SK-N-SH (cell line): ENCODE measurements around the gene ANKS1B. TPM values are rescaled to one million over a fixed set of nuclear protein-coding genes. Genes with fewer than 3 reads are reported as not detected.

Experiments
- CTCF ChIA-PET: fragments of 300-600, 350-600 bp; formaldehyde crosslinking; extraction: SDS; loops from one replicate; lab custom pipeline; 2021; lab: Yijun Ruan, JAX
- POLR2A ChIA-PET: fragments of 350-600 bp; sonication (Branson Sonifier 250); formaldehyde crosslinking; extraction: SDS; loops from one replicate; lab custom pipeline; 2020; ENCODE audit warnings: antibody characterized with exemption, inconsistent platforms; lab: Yijun Ruan, JAX
- DNase-seq: peaks from one replicate; pipeline ENCODE4 v3.0.0; 2012
- H2AFZ ChIP-seq: fragments of 200-600 bp; sonication (generic); 2 replicates; pipeline ENCODE4 v1.8.1; 2016; ENCODE audit warnings: antibody characterized with exemption, mild to moderate bottlenecking, low read depth
- H3F3A ChIP-seq: fragments of 200-600 bp; sonication (generic); replicated peaks from 2 replicates; pipeline ENCODE3; 2016; ENCODE audit warnings: antibody characterized with exemption, mild to moderate bottlenecking; ENCODE audit not compliant: insufficient read depth
- H3K27ac ChIP-seq, 2 experiments: fragments of 200-500 bp in 1 of 2; fragments of 200-600 bp in 1 of 2; sonication (Bioruptor generic) in 1 of 2; sonication (generic), shearing (Covaris generic) in 1 of 2; 2 replicates each; pipeline versions ENCODE4 v1.5.1 to v1.6.1; 2014 to 2016; ENCODE audit warnings: low read depth in 2 of 2, inconsistent platforms in 1 of 2, low read length in 1 of 2, mild to moderate bottlenecking in 1 of 2, mixed read lengths in 1 of 2
- H3K27me3 ChIP-seq: fragments of 200-600 bp; sonication (generic), shearing (Covaris generic); 2 replicates; pipeline ENCODE4 v1.6.1; 2016; ENCODE audit warnings: mixed run types; ENCODE audit not compliant: insufficient read depth
- H3K36me3 ChIP-seq, 2 experiments: fragments of 200-500 bp in 1 of 2; fragments of 200-600 bp in 1 of 2; sonication (Bioruptor generic) in 1 of 2; sonication (generic) in 1 of 2; replicated peaks in 1 of 2; 2 replicates each; pipeline versions ENCODE3 to v1.5.1; 2014 to 2016; ENCODE audit warnings: low read length in 1 of 2, mild to moderate bottlenecking in 1 of 2; ENCODE audit not compliant: insufficient read depth in 2 of 2, control insufficient read depth in 1 of 2
- H3K4me1 ChIP-seq, 2 experiments: fragments of 200-500 bp in 1 of 2; fragments of 200-600 bp in 1 of 2; sonication (Bioruptor generic) in 1 of 2; sonication (generic), shearing (Covaris generic) in 1 of 2; 2 replicates each; pipeline versions ENCODE4 v1.5.1 to v1.6.1; 2014 to 2016; ENCODE audit warnings: low read depth in 1 of 2, low read length in 1 of 2, mixed run types in 1 of 2; ENCODE audit not compliant: insufficient read depth in 2 of 2, control insufficient read depth in 1 of 2
- H3K4me2 ChIP-seq: fragments of 200-600 bp; sonication (generic), shearing (Covaris generic); 2 replicates; pipeline ENCODE4 v1.6.1; 2017; ENCODE audit warnings: mixed run types
- H3K4me3 ChIP-seq, 2 experiments: fragments of 200-500 bp in 1 of 2; fragments of 200-600 bp in 1 of 2; sonication (Bioruptor generic) in 1 of 2; sonication (generic), shearing (Covaris generic) in 1 of 2; 2 replicates each; pipeline versions ENCODE4 v1.5.1 to v1.8.1; 2014 to 2016; ENCODE audit warnings: low read depth in 2 of 2, inconsistent platforms in 1 of 2, low read length in 1 of 2, mild to moderate bottlenecking in 1 of 2, mixed read lengths in 1 of 2, moderate library complexity in 1 of 2
- H3K79me2 ChIP-seq: fragments of 200-600 bp; sonication (generic); 2 replicates; pipeline ENCODE4 v1.8.1; 2017; ENCODE audit warnings: mild to moderate bottlenecking; ENCODE audit not compliant: insufficient read depth
- H3K9ac ChIP-seq: fragments of 200-600 bp; sonication (generic); 2 replicates; pipeline ENCODE4 v1.6.1; 2017; ENCODE audit warnings: mixed run types
- H3K9me2 ChIP-seq: fragments of 200-600 bp; sonication (generic); 2 replicates; pipeline ENCODE4 v1.6.1; 2017; ENCODE audit warnings: mixed run types
- H3K9me3 ChIP-seq: fragments of 200-600 bp; sonication (generic); 2 replicates; pipeline ENCODE4 v1.6.1; 2017; ENCODE audit warnings: mixed run types, mild to moderate bottlenecking, moderate library complexity
- H4K20me1 ChIP-seq: fragments of 200-600 bp; sonication (generic); 2 replicates; pipeline ENCODE4 v1.6.1; 2017; ENCODE audit warnings: mild to moderate bottlenecking, mixed run types; ENCODE audit not compliant: insufficient read depth
- CTCF ChIP-seq: fragments of 200-600 bp; sonication (generic); IDR thresholded peaks from 2 replicates; pipeline ENCODE4 v1.6.1; 2017; ENCODE audit warnings: antibody characterized with exemption, mild to moderate bottlenecking, moderate library complexity
- FOSL2 ChIP-seq: IDR thresholded peaks from 2 replicates; pipeline ENCODE4 v1.4.0; 2012; ENCODE audit warnings: low read depth, mild to moderate bottlenecking, moderate library complexity, borderline replicate concordance
- JUND ChIP-seq: IDR thresholded peaks from 2 replicates; pipeline ENCODE4 v1.4.0; 2012
- MAX ChIP-seq: IDR thresholded peaks from 2 replicates; pipeline ENCODE4 v1.4.0; 2012; ENCODE audit warnings: low read depth
- MEF2A ChIP-seq: IDR thresholded peaks from 2 replicates; pipeline ENCODE4 v1.4.0; 2012; ENCODE audit warnings: low read depth, borderline replicate concordance
- NRF1 ChIP-seq: IDR thresholded peaks from 2 replicates; pipeline ENCODE4 v1.6.1; 2012; ENCODE audit warnings: low read depth, mild to moderate bottlenecking, low read length
- RAD21 ChIP-seq: IDR thresholded peaks from 2 replicates; pipeline ENCODE4 v1.6.1; 2012; ENCODE audit warnings: mild to moderate bottlenecking, low read length
- RFX5 ChIP-seq: IDR thresholded peaks from 2 replicates; pipeline ENCODE4 v1.6.1; 2012; ENCODE audit warnings: mild to moderate bottlenecking, improper control_type of control experiment, low read length
- SMC3 ChIP-seq: IDR thresholded peaks from 2 replicates; pipeline ENCODE4 v1.6.1; 2012; ENCODE audit warnings: low read depth, low read length, improper control_type of control experiment
- ZBTB33 ChIP-seq: IDR thresholded peaks from 2 replicates; pipeline ENCODE4 v1.4.0; 2012; ENCODE audit warnings: low read depth, borderline replicate concordance
- WGBS: methylation state at CpG from one replicate; pipeline ENCODE4 v1.1.6; 2017; ENCODE audit warnings: low lambda C conversion rate; 5-methylcytosine and 5-hydroxymethylcytosine counted together
- polyA plus RNA-seq, 3 experiments: library from polyadenylated mRNA; depleted of rRNA; stranded (reverse); fragments of >200 nt; gene quantifications; 2 replicates each; pipeline ENCODE4 v1.2.3, GENCODE V29; 2012

ANKS1B gene
- polyA plus RNA-seq, 1 of the 3 experiments (the other 2 are of a cell fraction), result 1.8 TPM

GRCh38 chr12:99043319-99043914 lies 941.3 kb downstream of the ANKS1B start:
- Histone ChIP-seq H3K4me1 (peaks cover 0 to 2% of the 10 kb centered on the region in 2 experiments; a peak in 2 of 4 replicates), H3K27ac (no peak overlapping the region), H2AFZ (no peak overlapping the region), H3K4me2 (no peak overlapping the region), H3K9ac (no peak overlapping the region), H3K27me3 (no peaks in the 10 kb centered on the region), H3K4me3 (no peak overlapping the region; a peak in 1 of 4 replicates), H3F3A (no peaks in the 10 kb centered on the region), H3K36me3 (no peaks in the 10 kb centered on the region), H3K9me2 (no peaks in the 10 kb centered on the region), H3K9me3 (peaks cover 5% of the 10 kb centered on the region; the same call in 1 of the 2 replicates), H3K79me2 (no peaks in the 10 kb centered on the region), H4K20me1 (no peaks in the 10 kb centered on the region)
- TF ChIP-seq ZBTB33, result no peak
- TF ChIP-seq SMC3, result peak; percentile 93
- no peak for TF ChIP-seq JUND
- peak; percentile 93 for TF ChIP-seq RAD21
- TF ChIP-seq FOSL2, result no peak
- no peak for TF ChIP-seq MEF2A
- TF ChIP-seq RFX5, result peak; percentile 44; the same call in 1 of the 2 replicates
- TF ChIP-seq NRF1, result 0 out of 2 replicates have a peak, but pooled peaks have one; percentile 22
- TF ChIP-seq CTCF, result peak; percentile 98
- POLR2A ChIA-PET, result no interaction called here
- WGBS, result 31% methylated on average over 2 of the region's 2 CpGs
- DNase-seq, result peak; percentile 49
- CTCF ChIA-PET, result interaction anchor here (0.6 to 4.1 kb wide), 30 partner anchors 9 to 729 kb away, joined by 3 to 37 read pairs (median 4); no protein-coding TSS in a partner anchor

- no peak for DNase-seq
- Histone ChIP-seq H3K4me1 (peaks cover 0 to 2% of the 10 kb centered on the region in 2 experiments; a peak in 2 of 4 replicates), H3K9me3 (peaks cover 2% of the 10 kb centered on the region; the same call in 1 of the 2 replicates), H3K4me3 (no peak overlapping the region), H3K9me2 (no peaks in the 10 kb centered on the region), H3F3A (no peaks in the 10 kb centered on the region), H3K36me3 (no peaks in the 10 kb centered on the region), H4K20me1 (no peaks in the 10 kb centered on the region), H2AFZ (no peak overlapping the region), H3K9ac (no peak overlapping the region), H3K27me3 (no peaks in the 10 kb centered on the region), H3K27ac (no peak overlapping the region), H3K79me2 (no peaks in the 10 kb centered on the region), H3K4me2 (no peak overlapping the region)
- 68% methylated on average over 4 of the region's 4 CpGs for WGBS
- POLR2A ChIA-PET, result no interaction called here
- CTCF ChIA-PET, result interaction anchor here (0.7 to 4.1 kb wide), 12 partner anchors 8 to 726 kb away, joined by 3 to 37 read pairs (median 8); no protein-coding TSS in a partner anchor
- TF ChIP-seq MAX, result no peak
These were observed 942.5 kb downstream of the ANKS1B start for GRCh38 chr12:99042226-99042625.
